ES-I3 (cell line): ENCODE measurements around the gene NRG2.

ENCODE experiments used
- H3K36me3 ChIP-seq: 2 replicates; pipeline ENCODE4 v1.6.1; 2013; ENCODE audit warnings: mild to moderate bottlenecking, low read length, control low read depth, moderate library complexity; ENCODE audit not compliant: insufficient read depth
- H3K4me1 ChIP-seq: 2 replicates; pipeline ENCODE4 v1.6.1; 2013; ENCODE audit warnings: mild to moderate bottlenecking, control low read depth, low read length; ENCODE audit not compliant: insufficient read depth
- H3K9ac ChIP-seq: 2 replicates; pipeline ENCODE4 v1.6.1; 2013; ENCODE audit warnings: low read depth, mild to moderate bottlenecking, low read length, moderate library complexity
- H3K9me3 ChIP-seq: 2 replicates; pipeline ENCODE4 v1.6.1; 2013; ENCODE audit warnings: mild to moderate bottlenecking, low read length, moderate library complexity; ENCODE audit not compliant: control insufficient read depth, insufficient read depth

NRG2 gene

GRCh38 chr5:139839232-139839815 is 203.8 kb downstream of the NRG2 start:
- Histone ChIP-seq H3K36me3 (no peaks in the 10 kb centered on the region), H3K9ac (no peak overlapping the region), H3K4me1 (no peaks in the 10 kb centered on the region), H3K9me3 (no peaks in the 10 kb centered on the region)

- H3K9me3 ChIP-seq: no peaks in the 10 kb centered on the region
- no peak overlapping the region for H3K9ac ChIP-seq
These were observed 204.5 kb downstream of the NRG2 start for GRCh38 chr5:139838381-139839197.

GRCh38 chr5:139837711-139838380 is 205.3 kb downstream of the NRG2 start:
- Histone ChIP-seq H3K9me3 (no peaks in the 10 kb centered on the region), H3K4me1 (no peaks in the 10 kb centered on the region), H3K9ac (no peak overlapping the region)

More at GRCh38 chr5:139838381-139839197, 204.5 kb downstream of the NRG2 start:
- Histone ChIP-seq H3K4me1 (no peaks in the 10 kb centered on the region), H3K36me3 (no peaks in the 10 kb centered on the region)

GRCh38 chr5:139836469-139837208 is 206.5 kb downstream of the NRG2 start:
- H3K9me3 ChIP-seq: no peaks in the 10 kb centered on the region
- no peaks in the 10 kb centered on the region for H3K4me1 ChIP-seq
- H3K36me3 ChIP-seq: no peaks in the 10 kb centered on the region
- no peak overlapping the region for H3K9ac ChIP-seq

More at GRCh38 chr5:139837711-139838380, 205.3 kb downstream of the NRG2 start:
- H3K36me3 ChIP-seq: no peaks in the 10 kb centered on the region

GRCh38 chr5:139835656-139836055 is 207.4 kb downstream of the NRG2 start:
- H3K9ac ChIP-seq: no peak overlapping the region
- H3K9me3 ChIP-seq: no peaks in the 10 kb centered on the region
- H3K4me1 ChIP-seq: no peaks in the 10 kb centered on the region
- no peaks in the 10 kb centered on the region for H3K36me3 ChIP-seq

GRCh38 chr5:139833525-139833924 is 209.6 kb downstream of the NRG2 start:
- H3K9me3 ChIP-seq: no peaks in the 10 kb centered on the region

GRCh38 chr5:139831624-139832023 is 211.5 kb downstream of the NRG2 start:
- Histone ChIP-seq H3K9me3 (no peaks in the 10 kb centered on the region), H3K4me1 (no peaks in the 10 kb centered on the region), H3K36me3 (no peaks in the 10 kb centered on the region), H3K9ac (no peak overlapping the region)

More at GRCh38 chr5:139833525-139833924, 209.6 kb downstream of the NRG2 start:
- Histone ChIP-seq H3K4me1 (no peaks in the 10 kb centered on the region), H3K9ac (no peak overlapping the region), H3K36me3 (no peaks in the 10 kb centered on the region)

- Histone ChIP-seq H3K9me3 (no peaks in the 10 kb centered on the region), H3K9ac (no peak overlapping the region), H3K36me3 (no peaks in the 10 kb centered on the region), H3K4me1 (no peaks in the 10 kb centered on the region)
These were observed 213.6 kb downstream of the NRG2 start for GRCh38 chr5:139829471-139829870.

GRCh38 chr5:139828207-139828895 is 214.7 kb downstream of the NRG2 start:
- Histone ChIP-seq H3K36me3 (no peaks in the 10 kb centered on the region), H3K9me3 (no peaks in the 10 kb centered on the region), H3K9ac (no peak overlapping the region)

GRCh38 chr5:139825690-139826089 is 217.4 kb downstream of the NRG2 start:
- Histone ChIP-seq H3K9me3 (no peaks in the 10 kb centered on the region), H3K36me3 (no peaks in the 10 kb centered on the region), H3K4me1 (no peaks in the 10 kb centered on the region), H3K9ac (no peak overlapping the region)

More at GRCh38 chr5:139828207-139828895, 214.7 kb downstream of the NRG2 start:
- no peaks in the 10 kb centered on the region for H3K4me1 ChIP-seq

GRCh38 chr5:139823757-139824355 is 219.2 kb downstream of the NRG2 start:
- no peaks in the 10 kb centered on the region for H3K4me1 ChIP-seq
- H3K9me3 ChIP-seq: no peaks in the 10 kb centered on the region; the same call in 1 of the 2 replicates

GRCh38 chr5:139822553-139823425 is 220.3 kb downstream of the NRG2 start:
- no peaks in the 10 kb centered on the region for H3K36me3 ChIP-seq
- no peak overlapping the region for H3K9ac ChIP-seq
- H3K4me1 ChIP-seq: no peaks in the 10 kb centered on the region

More at GRCh38 chr5:139823757-139824355, 219.2 kb downstream of the NRG2 start:
- Histone ChIP-seq H3K36me3 (no peaks in the 10 kb centered on the region), H3K9ac (no peak overlapping the region)

More at GRCh38 chr5:139822553-139823425, 220.3 kb downstream of the NRG2 start:
- no peaks in the 10 kb centered on the region; the same call in 1 of the 2 replicates for H3K9me3 ChIP-seq
